HG02588 (cell line): Measurements from ENCODE around the gene SNX3.

Experiments used
- ATAC-seq: cut with Tn5 transposase; IDR thresholded peaks from one replicate; pipeline ENCODE4 v1.9.1; 2021; ENCODE audit warnings: mild to moderate bottlenecking, moderate library complexity; ENCODE audit not compliant: unreplicated experiment

The SNX3 gene

DNA sequence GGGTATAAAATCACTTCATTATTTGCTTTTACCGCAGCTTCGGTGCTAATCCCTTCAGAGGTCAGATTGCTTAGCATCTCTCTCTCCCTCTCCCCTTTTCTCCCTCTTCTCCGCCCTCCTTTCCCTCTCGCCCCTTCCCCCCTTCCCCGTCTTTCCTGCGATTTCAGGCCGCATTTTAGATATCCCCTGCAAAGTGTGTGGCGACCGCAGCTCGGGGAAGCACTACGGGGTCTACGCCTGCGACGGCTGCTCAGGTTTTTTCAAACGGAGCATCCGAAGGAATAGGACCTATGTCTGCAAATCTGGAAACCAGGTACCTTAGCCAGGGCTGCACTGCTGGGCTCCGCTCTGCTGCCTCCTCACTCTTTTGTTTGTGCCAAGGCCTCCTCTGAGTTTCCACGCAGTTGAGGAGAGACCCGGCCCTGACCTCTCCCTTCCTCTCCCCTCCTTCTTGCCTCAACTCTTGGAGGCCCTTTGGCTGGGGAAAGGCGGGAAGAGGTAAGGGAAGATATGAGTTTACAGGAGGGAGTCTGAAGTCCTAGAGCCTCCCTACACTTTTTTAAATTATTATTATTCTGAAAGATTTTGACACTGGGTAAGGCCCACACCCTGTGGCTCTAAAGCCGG is 89.4 kb downstream of the SNX3 start:
- no peak for ATAC-seq

- ATAC-seq: no peak
Measured at GRCh38 chr6:108170332-108171290, 90.2 kb downstream of the SNX3 start.

DNA sequence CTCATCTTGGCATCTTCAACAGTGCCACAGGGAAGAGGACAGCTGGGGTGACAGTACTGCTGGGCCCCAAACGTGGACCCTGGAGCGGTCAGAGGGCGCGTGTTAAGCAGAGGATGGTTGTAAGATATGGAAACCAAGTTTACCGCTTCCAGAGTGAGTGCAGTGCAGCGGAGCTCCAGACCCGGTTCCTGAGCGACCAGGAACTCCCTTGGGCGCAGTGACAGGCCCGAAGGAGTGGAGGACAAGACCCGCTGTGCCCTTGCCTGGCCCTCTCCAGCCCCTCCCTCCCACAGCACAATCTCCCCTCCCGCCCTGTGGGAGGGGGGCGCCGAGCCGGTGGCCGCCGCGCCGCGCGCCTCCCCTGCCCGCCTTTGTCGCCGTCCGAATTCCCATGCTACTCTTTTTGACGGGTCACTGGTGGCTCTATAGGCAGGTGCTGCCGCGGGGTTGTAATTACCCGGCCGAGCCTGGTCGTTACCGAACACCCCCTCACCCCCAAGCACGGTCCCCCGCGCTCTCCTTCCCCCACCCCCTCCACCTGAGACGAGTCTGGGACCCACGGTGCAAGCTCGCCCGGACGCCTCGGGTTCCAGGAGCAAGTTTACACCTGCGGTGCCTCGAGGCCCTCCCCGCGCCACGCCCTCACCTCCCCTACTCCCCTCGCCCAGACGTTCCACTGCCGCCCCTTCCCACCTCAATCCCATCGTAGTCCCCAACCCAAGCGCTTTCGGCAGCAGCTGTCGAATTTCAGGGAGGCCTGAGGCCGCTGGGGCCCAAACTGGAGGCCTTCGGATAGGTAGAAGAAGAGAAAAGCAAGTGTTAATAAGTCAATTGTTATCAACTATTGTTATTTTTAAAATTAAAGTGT is 91.1 kb downstream of the SNX3 start:
- ATAC-seq: no peak

GRCh38 chr6:108168501-108169463 is 92.1 kb downstream of the SNX3 start:
- ATAC-seq: no peak

DNA sequence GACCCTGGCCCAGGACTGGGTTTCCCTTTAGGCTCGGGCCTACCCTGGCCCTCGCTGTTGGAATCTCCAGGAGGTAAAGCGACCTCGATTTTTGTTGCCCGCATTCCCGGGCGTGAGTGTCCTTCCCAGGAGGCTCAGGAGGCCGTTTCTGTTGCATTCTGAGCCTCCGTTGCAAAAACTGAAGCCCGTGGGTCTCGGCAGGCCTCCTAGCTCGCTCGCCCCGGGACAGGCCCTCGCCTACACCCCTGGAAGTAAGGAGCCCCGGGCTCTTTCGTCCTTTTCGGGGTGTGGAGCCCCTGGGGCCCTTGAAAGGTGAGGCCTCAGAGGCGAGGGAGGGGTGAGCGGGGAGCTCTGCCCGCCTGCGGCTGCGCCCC is 92.8 kb downstream of the SNX3 start:
- no peak for ATAC-seq

DNA sequence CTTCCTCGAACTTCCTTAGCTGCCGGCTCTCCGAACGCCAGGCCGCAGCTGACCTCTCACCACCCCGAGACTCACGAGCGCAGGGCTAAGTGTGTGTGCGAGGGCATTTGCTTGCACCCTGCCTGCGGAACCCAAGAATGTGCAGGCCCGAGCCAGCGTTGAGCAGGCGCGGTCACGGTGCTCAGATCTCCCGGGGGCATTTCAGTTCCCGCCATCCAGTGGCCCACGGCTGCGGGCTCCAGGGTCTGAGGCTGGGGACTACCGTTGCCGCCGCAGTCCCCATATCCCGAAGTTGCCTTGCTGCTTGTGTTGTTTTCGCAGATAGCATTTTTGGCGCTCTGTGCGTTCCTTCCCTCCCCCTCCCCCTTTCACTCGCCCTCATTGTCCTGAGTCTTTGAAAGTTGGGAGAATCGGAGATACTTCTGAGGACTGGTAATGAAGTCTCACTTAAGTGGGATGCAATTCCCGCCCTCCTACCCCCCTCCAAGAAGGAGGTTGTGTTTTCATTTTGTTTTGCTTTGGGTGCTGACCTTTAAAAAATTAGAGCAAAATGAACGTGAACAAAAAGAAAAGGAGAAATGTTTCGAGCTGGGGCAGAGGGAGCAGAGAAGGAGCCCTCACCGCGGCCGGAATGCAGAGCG is 93.3 kb downstream of the SNX3 start:
- no peak for ATAC-seq

DNA sequence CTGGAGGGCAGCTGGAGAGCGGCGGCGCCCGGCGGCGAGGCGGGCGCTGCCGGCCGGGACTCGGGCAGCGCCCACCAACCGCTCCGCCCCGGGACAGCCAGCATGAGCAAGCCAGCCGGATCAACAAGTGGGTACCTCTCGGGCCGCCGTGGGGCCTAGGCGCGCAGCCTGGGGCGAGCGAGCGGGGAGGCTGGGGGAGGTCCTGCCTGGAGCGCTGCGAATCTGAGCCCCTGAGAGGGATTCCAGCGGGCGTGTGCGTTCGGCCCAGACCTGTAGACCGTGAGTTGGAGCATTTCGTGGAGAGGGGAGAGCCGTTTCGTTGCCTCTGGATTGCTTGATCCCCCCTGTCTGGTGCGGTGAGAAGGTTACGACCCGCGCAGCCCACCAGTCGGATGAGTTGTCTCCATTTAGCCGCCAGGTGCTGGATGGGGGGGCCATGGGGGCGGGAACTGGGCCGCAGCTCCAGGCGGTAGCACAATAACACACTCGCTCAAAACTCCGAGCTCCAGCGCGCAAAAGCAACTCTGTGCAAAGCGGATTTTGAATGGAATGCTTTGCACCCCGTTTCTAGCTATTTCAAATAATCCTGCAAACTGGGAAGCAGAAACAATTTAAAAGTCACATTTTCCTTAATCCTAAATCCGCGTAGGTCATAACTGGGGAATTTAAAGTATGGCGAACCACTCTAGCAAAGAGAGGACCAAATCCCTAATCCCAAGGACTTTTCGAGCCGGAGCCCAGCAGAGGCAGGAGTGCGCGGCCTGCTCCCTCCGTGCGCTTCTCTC is 94.0 kb downstream of the SNX3 start:
- no peak for ATAC-seq

DNA sequence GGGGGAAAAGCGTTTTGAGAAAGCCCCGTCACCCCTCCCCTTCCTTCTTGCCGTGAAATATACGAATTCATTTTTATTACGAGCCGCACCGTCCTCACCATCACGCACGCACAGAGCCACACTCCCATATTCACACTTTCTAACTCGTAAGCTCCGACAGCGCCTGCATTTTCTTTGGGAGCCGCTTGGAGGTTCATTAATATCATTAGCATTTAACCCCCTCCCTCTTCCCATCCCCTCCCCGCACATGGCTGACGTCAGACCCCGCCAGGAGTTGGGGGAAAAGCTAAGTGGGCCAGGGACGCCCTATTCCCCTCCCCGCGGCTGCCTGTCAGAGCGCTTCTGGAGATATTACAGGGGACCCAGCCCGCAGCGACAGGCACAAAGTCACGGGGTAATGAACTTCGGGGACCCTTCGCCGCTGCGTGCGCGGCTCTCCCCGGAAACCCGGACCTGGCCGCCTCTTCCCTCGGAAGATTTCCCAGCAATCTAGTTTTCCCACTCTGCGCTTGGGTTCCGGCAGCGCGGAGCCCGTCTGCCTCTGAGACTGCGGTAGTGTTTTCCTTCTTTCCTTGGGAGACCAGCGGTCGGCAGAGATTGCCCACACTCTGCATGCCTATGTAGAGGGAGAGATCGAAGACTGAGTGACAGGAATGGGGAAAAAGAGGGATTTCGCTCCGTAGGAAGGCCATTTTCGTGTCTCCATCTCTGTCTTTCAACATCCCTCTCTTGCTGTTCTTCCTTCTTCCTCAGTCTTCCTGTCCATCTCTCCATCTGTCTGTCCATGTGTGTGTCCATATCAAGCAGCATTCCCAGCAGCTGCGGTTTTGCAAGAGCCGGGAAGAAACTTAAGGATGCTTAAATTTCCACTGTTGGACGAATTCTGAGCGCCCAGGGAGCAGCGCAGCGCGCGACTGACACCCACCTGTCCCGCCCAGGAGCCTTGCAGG is 94.9 kb downstream of the SNX3 start, which contains the start of gene NR2E1:
Gene NR2E1, plus strand, starts transcription at position 309 of the 950 bp plus-strand sequence. CDS start 744 bp downstream, outside the sequence.
- no peak for ATAC-seq

- no peak for ATAC-seq
Measured at GRCh38 chr6:108164815-108165706, 95.8 kb downstream of the SNX3 start.

DNA sequence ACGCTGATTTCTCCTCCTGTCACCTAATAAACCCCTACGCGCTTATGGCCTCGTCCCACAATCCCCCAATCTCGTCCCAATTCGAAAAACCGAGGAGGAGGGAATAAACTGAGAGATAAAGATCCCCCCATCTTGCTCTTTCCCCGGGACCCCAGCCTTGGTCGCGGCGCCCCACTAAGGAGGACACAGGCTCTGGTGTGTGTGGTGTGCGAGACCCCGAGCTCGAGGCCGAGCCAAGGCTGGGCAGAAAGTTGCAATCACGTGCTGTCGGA is 96.4 kb downstream of the SNX3 start:
- ATAC-seq: no peak

DNA sequence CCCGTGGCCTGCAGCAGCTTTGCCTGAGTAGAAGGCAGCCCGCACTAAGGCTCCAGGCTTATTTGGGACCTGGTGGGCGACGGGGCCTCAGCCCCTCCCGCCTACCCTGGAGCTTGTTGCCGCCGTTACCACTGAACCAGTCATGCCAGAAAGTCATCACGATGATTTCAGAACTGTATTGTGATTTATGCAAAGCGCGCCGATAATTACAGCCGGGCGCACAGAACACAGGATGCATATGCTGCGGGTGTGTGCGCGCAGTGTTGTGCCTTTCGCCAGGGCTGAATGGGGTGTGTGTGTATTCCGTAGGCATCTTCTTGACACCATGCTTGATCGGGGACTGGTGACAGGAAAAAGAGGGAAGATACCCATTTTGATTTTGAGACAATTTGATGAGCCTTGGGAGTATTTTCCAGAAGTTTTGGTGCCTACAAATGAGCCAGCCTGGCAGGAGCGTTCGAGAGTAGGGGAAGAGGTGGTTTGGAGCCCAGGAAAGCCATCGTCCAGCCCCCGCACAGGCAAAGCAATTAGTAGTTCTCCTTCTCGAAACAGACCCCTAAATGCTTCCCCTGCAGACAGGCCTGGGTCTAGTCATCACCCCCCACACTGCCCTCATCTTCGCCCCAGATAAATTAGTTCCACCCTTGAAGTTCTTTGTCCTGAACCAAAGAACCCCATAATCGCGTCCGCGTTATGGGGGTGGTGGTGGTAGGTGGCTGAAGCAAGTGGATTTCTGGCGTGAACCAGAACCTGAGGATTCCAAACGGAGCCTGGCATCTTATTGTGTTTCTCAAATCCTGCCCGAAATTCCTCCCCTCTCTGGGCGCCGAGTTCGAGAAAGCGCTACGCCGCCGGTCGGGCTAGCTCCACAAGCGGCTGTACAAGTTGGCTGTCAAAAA is 96.9 kb downstream of the SNX3 start:
- ATAC-seq: no peak

DNA sequence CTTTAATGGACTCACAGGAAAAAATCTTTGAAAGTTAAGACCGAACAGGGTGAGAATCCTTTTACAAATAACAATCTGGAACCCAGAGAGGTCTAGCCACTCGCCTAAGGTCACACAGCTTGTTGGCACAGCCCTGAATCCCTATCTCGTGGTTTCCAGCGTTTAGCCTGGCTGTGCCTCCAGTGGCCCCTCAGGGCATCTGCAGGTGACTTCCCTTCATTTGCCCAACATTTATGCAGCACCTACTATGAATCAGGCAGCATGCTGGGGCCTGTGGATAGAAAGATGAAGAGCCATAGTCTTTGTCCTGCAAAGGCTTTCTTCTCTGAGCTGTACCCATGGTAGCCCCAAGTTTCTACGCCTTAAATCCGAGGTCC is 97.6 kb downstream of the SNX3 start:
- ATAC-seq: no peak

GRCh38 chr6:108161724-108162282 is 99.0 kb downstream of the SNX3 start:
- no peak for ATAC-seq
